HepG2 (cell line): ENCODE measurements around the gene SUOX. TPM values are rescaled to one million over a fixed set of nuclear protein-coding genes. Genes with fewer than 3 reads are reported as not detected.

ENCODE experiments used
- ARNT2 ChIP-seq: sonication (generic); formaldehyde crosslinking; IDR thresholded peaks from 2 replicates; pipeline ENCODE4 v1.8.0; 2022; ENCODE audit warnings: mild to moderate bottlenecking, low read depth, missing genetic modification reagents, moderate library complexity
- ATF6 ChIP-seq: sonication (generic); formaldehyde crosslinking; conservative IDR thresholded peaks from 2 replicates; pipeline ENCODE4 v1.4.0; 2020; ENCODE audit warnings: missing genetic modification reagents
- CBX2 ChIP-seq, 2 experiments: fragments of 200-600 bp in 1 of 2; sonication (generic); formaldehyde crosslinking in 1 of 2; IDR thresholded peaks; 2 replicates each; pipeline versions ENCODE4 v1.7.0 to v1.8.1; 2018 to 2022; ENCODE audit warnings: low read depth in 2 of 2, low read length in 1 of 2, mild to moderate bottlenecking in 1 of 2, missing genetic modification reagents in 1 of 2
- HOXA9 ChIP-seq: sonication (generic); formaldehyde crosslinking; IDR thresholded peaks from 2 replicates; pipeline ENCODE4 v1.8.1; 2022; ENCODE audit warnings: missing genetic modification reagents, mild to moderate bottlenecking, moderate library complexity, borderline replicate concordance
- MATR3 ChIP-seq: sonication (generic); formaldehyde crosslinking; IDR thresholded peaks from 2 replicates; pipeline ENCODE4 v1.4.0; 2020; ENCODE audit warnings: missing genetic modification reagents
- MED8 ChIP-seq: sonication (generic); formaldehyde crosslinking; IDR thresholded peaks from 2 replicates; pipeline ENCODE4 v1.8.1; 2023; ENCODE audit warnings: mild to moderate bottlenecking, missing genetic modification reagents; ENCODE audit not compliant: insufficient replicate concordance
- NBN ChIP-seq: fragments of 450-650 bp; conservative IDR thresholded peaks from 2 replicates; pipeline ENCODE4 v1.6.1; 2017
- NFE2L2 ChIP-seq: fragments of 150-350 bp; IDR thresholded peaks from 2 replicates; pipeline ENCODE4 v1.6.1; 2014; ENCODE audit warnings: low read length
- NPAS2 ChIP-seq: sonication (generic); formaldehyde crosslinking; IDR thresholded peaks from 2 replicates; pipeline ENCODE4 v1.8.0; 2022; ENCODE audit warnings: mild to moderate bottlenecking, missing genetic modification reagents, borderline replicate concordance
- PAX8 ChIP-seq: sonication (generic); formaldehyde crosslinking; IDR thresholded peaks from 2 replicates; pipeline ENCODE4 v1.8.0; 2022; ENCODE audit warnings: mild to moderate bottlenecking, missing genetic modification reagents, borderline replicate concordance
- PREB ChIP-seq: sonication (generic); formaldehyde crosslinking; IDR thresholded peaks from 2 replicates; pipeline ENCODE4 v1.4.0; 2020; ENCODE audit warnings: missing genetic modification reagents
- SNAI1 ChIP-seq: sonication (generic); formaldehyde crosslinking; IDR thresholded peaks from 2 replicates; pipeline ENCODE4 v1.5.0; 2020; ENCODE audit warnings: mild to moderate bottlenecking, missing genetic modification reagents, borderline replicate concordance
- SOX6 ChIP-seq, 2 experiments: fragments of 450-650 bp in 1 of 2; sonication (generic) in 1 of 2; formaldehyde crosslinking in 1 of 2; IDR thresholded peaks; 2 replicates each; pipeline versions ENCODE4 v1.4.0 to v1.6.1; 2017 to 2020; ENCODE audit warnings: antibody characterized with exemption in 1 of 2, mild to moderate bottlenecking in 1 of 2, missing genetic modification reagents in 1 of 2
- SP140L ChIP-seq: sonication (generic); formaldehyde crosslinking; IDR thresholded peaks from 2 replicates; pipeline ENCODE4 v1.4.0; 2020; ENCODE audit warnings: missing genetic modification reagents, borderline replicate concordance
- SP2 ChIP-seq: sonication (generic); formaldehyde crosslinking; IDR thresholded peaks from 2 replicates; pipeline ENCODE4 v1.5.1; 2020; ENCODE audit warnings: mild to moderate bottlenecking, missing genetic modification reagents
- ZNF143 ChIP-seq: sonication (generic); formaldehyde crosslinking; IDR thresholded peaks from 2 replicates; pipeline ENCODE4 v1.4.0; 2020; ENCODE audit warnings: missing genetic modification reagents
- ZNF276 ChIP-seq: sonication (generic); formaldehyde crosslinking; IDR thresholded peaks from 2 replicates; pipeline ENCODE4 v1.4.0; 2020; ENCODE audit warnings: mild to moderate bottlenecking, low read depth, missing genetic modification reagents
- ZNF296 ChIP-seq: sonication (generic); formaldehyde crosslinking; conservative IDR thresholded peaks from 2 replicates; pipeline ENCODE4 v1.5.0; 2020; ENCODE audit warnings: mild to moderate bottlenecking, missing genetic modification reagents
- ZSCAN30 ChIP-seq: sonication (generic); formaldehyde crosslinking; IDR thresholded peaks from 2 replicates; pipeline ENCODE4 v1.5.0; 2020; ENCODE audit warnings: mild to moderate bottlenecking, missing genetic modification reagents
- polyA plus RNA-seq, 8 experiments: library from polyadenylated mRNA; depleted of rRNA in 3 of 8; stranded (reverse) in 7 of 8; unstranded in 1 of 8; fragments of >200 nt; fragmentation: Illumina TruSeq in 4 of 8; extraction: Trizol in 4 of 8; gene quantifications; 2 replicates each; pipeline versions ENCODE4 v1.2.1 to v1.2.3, GENCODE V29; 2011 to 2016; ENCODE audit warnings: low read depth in 4 of 8, missing spikeins in 1 of 8, mixed read lengths in 1 of 8; ENCODE audit not compliant: insufficient read depth in 1 of 8
- total RNA-seq, 5 experiments: library from RNA; depleted of rRNA; stranded (reverse); fragments of >200 nt; fragmentation: Illumina TruSeq; extraction: Trizol; gene quantifications; 2 replicates each; pipeline ENCODE4 v1.2.3, GENCODE V29; 2016; ENCODE audit warnings: low read depth in 1 of 5
- TF ChIP-seq, protein P1 (sequence below): IDR thresholded peaks from 2 replicates; pipeline ENCODE4 v1.6.1; 2016; ENCODE audit warnings: control low read depth
- TF ChIP-seq, protein P2 (sequence below): sonication (generic); formaldehyde crosslinking; IDR thresholded peaks from 2 replicates; pipeline ENCODE4 v1.4.0; 2020; ENCODE audit warnings: mild to moderate bottlenecking, missing genetic modification reagents
- TF ChIP-seq, protein P3 (sequence below): sonication (generic); formaldehyde crosslinking; IDR thresholded peaks from 2 replicates; pipeline ENCODE4 v1.5.0; 2020; ENCODE audit warnings: missing genetic modification reagents, mild to moderate bottlenecking, borderline replicate concordance

The SUOX gene
- total and polyA plus RNA-seq, 2 of the 13 experiments (the other 11 are each of a cell fraction or from before 2014, with no cell fraction given): 23.9 to 25.9 TPM

- no peak for TF ChIP-seq MATR3 (CRISPR knock-in tag)
- no peak for TF ChIP-seq CBX2 (IDR thresholded peaks at IDR 0.05; ENCODE audit: low read depth, low read length)
- TF ChIP-seq CBX2 (CRISPR knock-in tag; IDR thresholded peaks at IDR 0.05; ENCODE audit: low read depth): no peak
- no peak for TF ChIP-seq HOXA9 (CRISPR knock-in tag)
- no peak for TF ChIP-seq ZSCAN30 (CRISPR knock-in tag)
- no peak for TF ChIP-seq NFE2L2
- TF ChIP-seq NPAS2 (CRISPR knock-in tag): no peak
- TF ChIP-seq ZNF296 (CRISPR knock-in tag): no peak
- peak; percentile 73; the same call in 1 of the 2 replicates for TF ChIP-seq ARNT2 (CRISPR knock-in tag)
- TF ChIP-seq, protein P1, sequence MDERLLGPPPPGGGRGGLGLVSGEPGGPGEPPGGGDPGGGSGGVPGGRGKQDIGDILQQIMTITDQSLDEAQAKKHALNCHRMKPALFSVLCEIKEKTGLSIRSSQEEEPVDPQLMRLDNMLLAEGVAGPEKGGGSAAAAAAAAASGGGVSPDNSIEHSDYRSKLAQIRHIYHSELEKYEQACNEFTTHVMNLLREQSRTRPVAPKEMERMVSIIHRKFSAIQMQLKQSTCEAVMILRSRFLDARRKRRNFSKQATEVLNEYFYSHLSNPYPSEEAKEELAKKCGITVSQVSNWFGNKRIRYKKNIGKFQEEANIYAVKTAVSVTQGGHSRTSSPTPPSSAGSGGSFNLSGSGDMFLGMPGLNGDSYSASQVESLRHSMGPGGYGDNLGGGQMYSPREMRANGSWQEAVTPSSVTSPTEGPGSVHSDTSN: peak; percentile 88
- no peak for TF ChIP-seq SOX6 (IDR thresholded peaks at IDR 0.05)
- TF ChIP-seq SOX6 (CRISPR knock-in tag; IDR thresholded peaks at IDR 0.05): peak; percentile 30
- no peak for TF ChIP-seq SP140L (CRISPR knock-in tag)
- TF ChIP-seq PAX8 (CRISPR knock-in tag): no peak
- TF ChIP-seq, protein P2, sequence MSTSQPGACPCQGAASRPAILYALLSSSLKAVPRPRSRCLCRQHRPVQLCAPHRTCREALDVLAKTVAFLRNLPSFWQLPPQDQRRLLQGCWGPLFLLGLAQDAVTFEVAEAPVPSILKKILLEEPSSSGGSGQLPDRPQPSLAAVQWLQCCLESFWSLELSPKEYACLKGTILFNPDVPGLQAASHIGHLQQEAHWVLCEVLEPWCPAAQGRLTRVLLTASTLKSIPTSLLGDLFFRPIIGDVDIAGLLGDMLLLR (CRISPR knock-in tag): no peak
- peak; percentile 86 for TF ChIP-seq SP2 (CRISPR knock-in tag)
- peak; percentile 70 for TF ChIP-seq ZNF143 (CRISPR knock-in tag)
- TF ChIP-seq ATF6 (CRISPR knock-in tag): no peak; the same call in 1 of the 2 replicates
- peak; percentile 6; the same call in 1 of the 2 replicates for TF ChIP-seq ZNF276
- no peak for TF ChIP-seq PREB
- no peak for TF ChIP-seq SNAI1
- TF ChIP-seq MED8 (CRISPR knock-in tag): no peak
- TF ChIP-seq NBN: no peak
- TF ChIP-seq, protein P3, sequence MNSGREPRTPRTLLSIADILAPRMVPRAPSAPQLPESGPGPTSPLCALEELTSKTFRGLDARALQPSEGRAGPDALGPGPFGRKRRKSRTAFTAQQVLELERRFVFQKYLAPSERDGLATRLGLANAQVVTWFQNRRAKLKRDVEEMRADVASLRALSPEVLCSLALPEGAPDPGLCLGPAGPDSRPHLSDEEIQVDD (CRISPR knock-in tag): no peak
Observed at GRCh38 chr12:55996715-55997534, at the start of gene SUOX (continued).
